GM04503 (cell line): ENCODE results near the gene NDEL1.

ENCODE experiments used
- DNase-seq: peaks from one replicate; pipeline ENCODE4 v3.0.0-alpha.2; 2012; ENCODE audit warnings: low read depth

Gene NDEL1

GRCh38 chr17:8417806-8418205 is 17.9 kb upstream of the NDEL1 start:
- DNase-seq = no peak

GRCh38 chr17:8418471-8418870 is 17.2 kb upstream of the NDEL1 start:
- DNase-seq = no peak

GRCh38 chr17:8419305-8419704 is 16.4 kb upstream of the NDEL1 start:
- no peak for DNase-seq

- peak; percentile 33 for DNase-seq
Observed at GRCh38 chr17:8420041-8420934, 15.4 kb upstream of the NDEL1 start.

GRCh38 chr17:8421571-8421970 is 14.1 kb upstream of the NDEL1 start:
- DNase-seq = no peak

GRCh38 chr17:8426094-8426720 is 9.5 kb upstream of the NDEL1 start:
- DNase-seq = no peak

GRCh38 chr17:8426802-8427201 is 8.9 kb upstream of the NDEL1 start:
- DNase-seq = no peak

- peak; percentile 44 for DNase-seq
Observed at GRCh38 chr17:8430966-8431365, 4.7 kb upstream of the NDEL1 start.

GRCh38 chr17:8436169-8436843 is 622 bp downstream of the NDEL1 start:
- peak; percentile 21 for DNase-seq

- DNase-seq = no peak
Observed at GRCh38 chr17:8436844-8437171, 1.1 kb downstream of the NDEL1 start.

- DNase-seq = no peak
Observed at GRCh38 chr17:8438441-8438840, 2.8 kb downstream of the NDEL1 start.

GRCh38 chr17:8439681-8440080 is 4.0 kb downstream of the NDEL1 start:
- DNase-seq = no peak

GRCh38 chr17:8441690-8442089 is 6.0 kb downstream of the NDEL1 start:
- no peak for DNase-seq

GRCh38 chr17:8442310-8442709 is 6.6 kb downstream of the NDEL1 start:
- DNase-seq = no peak

- DNase-seq = no peak
Observed at GRCh38 chr17:8443756-8444155, 8.1 kb downstream of the NDEL1 start.

GRCh38 chr17:8444494-8444893 is 8.8 kb downstream of the NDEL1 start:
- DNase-seq = no peak

GRCh38 chr17:8445536-8445935 is 9.9 kb downstream of the NDEL1 start:
- no peak for DNase-seq

- no peak for DNase-seq
Observed at GRCh38 chr17:8447799-8448198, 12.1 kb downstream of the NDEL1 start.

GRCh38 chr17:8448310-8448709 is 12.6 kb downstream of the NDEL1 start:
- no peak for DNase-seq

GRCh38 chr17:8451933-8452614 is 16.4 kb downstream of the NDEL1 start:
- DNase-seq = no peak

- no peak for DNase-seq
Observed at GRCh38 chr17:8453326-8453725, 17.6 kb downstream of the NDEL1 start.

- no peak for DNase-seq
Observed at GRCh38 chr17:8455665-8456209, 20.1 kb downstream of the NDEL1 start.
